Body of pancreas (tissue), 4 donors: Measurements from ENCODE around the gene GAN.

Source experiments
- POLR2A ChIP-seq, 3 donors: fragments of 450-650 bp; IDR thresholded peaks; one replicate each; pipeline ENCODE4 v1.6.1; 2016; ENCODE audit warnings: antibody characterized with exemption in 3 of 3, mild to moderate bottlenecking in 2 of 3
- TF ChIP-seq, protein P1 (sequence below), 7 experiments: fragments of 450-650 bp in 4 of 7; fragments of 200-600 bp in 3 of 7; sonication (generic) in 3 of 7; IDR thresholded peaks; one replicate each; pipeline ENCODE4 v1.5.1; 2016 to 2019; ENCODE audit warnings: antibody characterized with exemption in 7 of 7

- TF ChIP-seq POLR2A (IDR thresholded peaks at IDR 0.05), result no peak
- TF ChIP-seq, protein P1, sequence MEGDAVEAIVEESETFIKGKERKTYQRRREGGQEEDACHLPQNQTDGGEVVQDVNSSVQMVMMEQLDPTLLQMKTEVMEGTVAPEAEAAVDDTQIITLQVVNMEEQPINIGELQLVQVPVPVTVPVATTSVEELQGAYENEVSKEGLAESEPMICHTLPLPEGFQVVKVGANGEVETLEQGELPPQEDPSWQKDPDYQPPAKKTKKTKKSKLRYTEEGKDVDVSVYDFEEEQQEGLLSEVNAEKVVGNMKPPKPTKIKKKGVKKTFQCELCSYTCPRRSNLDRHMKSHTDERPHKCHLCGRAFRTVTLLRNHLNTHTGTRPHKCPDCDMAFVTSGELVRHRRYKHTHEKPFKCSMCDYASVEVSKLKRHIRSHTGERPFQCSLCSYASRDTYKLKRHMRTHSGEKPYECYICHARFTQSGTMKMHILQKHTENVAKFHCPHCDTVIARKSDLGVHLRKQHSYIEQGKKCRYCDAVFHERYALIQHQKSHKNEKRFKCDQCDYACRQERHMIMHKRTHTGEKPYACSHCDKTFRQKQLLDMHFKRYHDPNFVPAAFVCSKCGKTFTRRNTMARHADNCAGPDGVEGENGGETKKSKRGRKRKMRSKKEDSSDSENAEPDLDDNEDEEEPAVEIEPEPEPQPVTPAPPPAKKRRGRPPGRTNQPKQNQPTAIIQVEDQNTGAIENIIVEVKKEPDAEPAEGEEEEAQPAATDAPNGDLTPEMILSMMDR (IDR thresholded peaks at IDR 0.05), result no peak
Measured at GRCh38 chr16:81335669-81336068, 20.9 kb downstream of the GAN start.
